ENCODE data around the gene LRBA.

DNA sequence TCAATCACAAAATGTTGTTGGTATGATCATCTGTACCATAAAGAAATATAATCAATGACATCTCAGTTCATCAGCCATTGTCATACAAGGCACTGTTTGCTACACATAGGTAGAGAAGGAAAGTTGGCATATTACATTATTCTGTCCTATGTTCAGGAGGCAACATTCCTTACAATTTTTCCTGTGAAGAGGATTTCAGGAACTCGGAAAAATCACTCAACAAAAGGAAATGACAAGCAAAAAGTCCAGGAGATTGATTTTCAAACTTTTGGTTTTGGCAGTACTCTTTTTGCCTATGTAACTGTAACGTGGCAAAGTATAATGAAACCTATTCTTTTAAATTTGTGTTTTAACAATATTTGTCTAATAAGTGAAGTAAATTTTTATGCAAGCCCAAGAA, 301.8 kb downstream of the LRBA start:
- TF ChIP-seq, protein P1, sequence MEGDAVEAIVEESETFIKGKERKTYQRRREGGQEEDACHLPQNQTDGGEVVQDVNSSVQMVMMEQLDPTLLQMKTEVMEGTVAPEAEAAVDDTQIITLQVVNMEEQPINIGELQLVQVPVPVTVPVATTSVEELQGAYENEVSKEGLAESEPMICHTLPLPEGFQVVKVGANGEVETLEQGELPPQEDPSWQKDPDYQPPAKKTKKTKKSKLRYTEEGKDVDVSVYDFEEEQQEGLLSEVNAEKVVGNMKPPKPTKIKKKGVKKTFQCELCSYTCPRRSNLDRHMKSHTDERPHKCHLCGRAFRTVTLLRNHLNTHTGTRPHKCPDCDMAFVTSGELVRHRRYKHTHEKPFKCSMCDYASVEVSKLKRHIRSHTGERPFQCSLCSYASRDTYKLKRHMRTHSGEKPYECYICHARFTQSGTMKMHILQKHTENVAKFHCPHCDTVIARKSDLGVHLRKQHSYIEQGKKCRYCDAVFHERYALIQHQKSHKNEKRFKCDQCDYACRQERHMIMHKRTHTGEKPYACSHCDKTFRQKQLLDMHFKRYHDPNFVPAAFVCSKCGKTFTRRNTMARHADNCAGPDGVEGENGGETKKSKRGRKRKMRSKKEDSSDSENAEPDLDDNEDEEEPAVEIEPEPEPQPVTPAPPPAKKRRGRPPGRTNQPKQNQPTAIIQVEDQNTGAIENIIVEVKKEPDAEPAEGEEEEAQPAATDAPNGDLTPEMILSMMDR (conservative IDR thresholded peaks at IDR 0.05), result no peak
- TF ChIP-seq EZH2 (IDR thresholded peaks at IDR 0.05; ENCODE audit: low read depth), result no peak

Data from PC-9 (cell line).